K562 (cell line): Measurements from ENCODE around the gene LCNL1. TPM values are rescaled to one million over a fixed set of nuclear protein-coding genes. Genes with fewer than 3 reads are reported as not detected.

Experiments used
- ATAC-seq: fragments of 200-7000 bp; cut with Tn5 transposase; 3 replicates; pipeline ENCODE4 v1.9.1; 2020; ENCODE audit warnings: moderate library complexity
- BruUV-seq: library from RNA; stranded (reverse); fragments of 400-500 nt; replicated peaks from 2 replicates; lab custom pipeline; 2021; lab: Mats Ljungman, UMichigan
- CTCF ChIA-PET: fragments of 300-600 bp; formaldehyde crosslinking; extraction: SDS; loops from one replicate; lab custom pipeline; 2021; ENCODE audit warnings: low intra/inter-chr PET ratio; lab: Yijun Ruan, JAX
- POLR2A ChIA-PET: fragments of 300-600, 350-650 bp; sonication (Branson Sonifier 250); formaldehyde crosslinking; extraction: SDS; loops from one replicate; lab custom pipeline; 2021; ENCODE audit warnings: antibody characterized with exemption, inconsistent platforms; lab: Yijun Ruan, JAX
- DNase-seq, 4 experiments: peaks; one replicate each; pipeline versions ENCODE4 v3.0.0 to v3.0.0-alpha.2; 2011 to 2018; ENCODE audit warnings: low spot score in 3 of 4, mixed read lengths in 3 of 4; ENCODE audit errors: extremely low read depth in 1 of 4
- FAIRE-seq: peaks from 2 replicates; lab custom pipeline; 2011; peaks lifted over from hg19 to GRCh38; lab: Jason Lieb, UNC
- H2AFZ ChIP-seq: 2 replicates; pipeline ENCODE4 v1.6.0; 2011; ENCODE audit warnings: low read depth, low read length, control low read depth, inconsistent platforms
- H3K27ac ChIP-seq: fragments of 200-600 bp; 3 replicates; pipeline ENCODE4 v1.8.0; 2011; ENCODE audit warnings: low read depth, mild to moderate bottlenecking, control low read depth, inconsistent platforms, low read length, moderate library complexity, mixed read lengths; ENCODE audit errors: extremely low read depth
- H3K27me3 ChIP-seq, 2 experiments: fragments of 300-600 bp in 1 of 2; 2 replicates in 1 of 2; 3 replicates in 1 of 2; pipeline versions ENCODE4 v1.6.0 to v1.8.0; 2011; ENCODE audit warnings: inconsistent platforms in 2 of 2, low read length in 2 of 2, mild to moderate bottlenecking in 1 of 2, mixed read lengths in 1 of 2, moderate library complexity in 1 of 2; ENCODE audit not compliant: control insufficient read depth in 2 of 2, insufficient read depth in 2 of 2
- H3K36me3 ChIP-seq: fragments of 300-600 bp; 3 replicates; pipeline ENCODE4 v1.8.0; 2011; ENCODE audit warnings: mild to moderate bottlenecking, low read length, inconsistent platforms; ENCODE audit not compliant: control insufficient read depth, insufficient read depth
- H3K4me1 ChIP-seq, 2 experiments: fragments of 200-600 bp in 1 of 2; replicated peaks in 1 of 2; 2 replicates in 1 of 2; 3 replicates in 1 of 2; pipeline versions ENCODE4 v1.5.1 to v1.8.0; 2011; ENCODE audit warnings: inconsistent platforms in 2 of 2, low read length in 2 of 2, mild to moderate bottlenecking in 1 of 2, mixed read lengths in 1 of 2, moderate library complexity in 1 of 2; ENCODE audit not compliant: control insufficient read depth in 2 of 2, insufficient read depth in 2 of 2
- H3K4me2 ChIP-seq: 2 replicates; pipeline ENCODE4 v1.6.1; 2011; ENCODE audit warnings: low read length, control low read depth, inconsistent platforms, mixed read lengths; ENCODE audit not compliant: insufficient read depth
- H3K4me3 ChIP-seq: fragments of 200-600 bp; sonication (generic), shearing (Covaris generic); 2 replicates; pipeline ENCODE4 v1.5.1; 2016; ENCODE audit warnings: control low read depth, inconsistent platforms
- H3K79me2 ChIP-seq: fragments of 200-600 bp; 3 replicates; pipeline ENCODE4 v1.8.0; 2011; ENCODE audit warnings: low read length, inconsistent platforms; ENCODE audit not compliant: control insufficient read depth, insufficient read depth
- H3K9ac ChIP-seq, 2 experiments: 2 replicates each; pipeline versions ENCODE4 v1.6.0 to v1.6.1; 2011; ENCODE audit warnings: low read depth in 2 of 2, low read length in 2 of 2, control low read depth in 1 of 2, inconsistent platforms in 1 of 2, mild to moderate bottlenecking in 1 of 2, mixed read lengths in 1 of 2; ENCODE audit not compliant: insufficient read depth in 1 of 2
- H3K9me1 ChIP-seq: one replicate; pipeline ENCODE4 v1.6.0; 2011; ENCODE audit warnings: inconsistent platforms, mild to moderate bottlenecking, low read length, moderate library complexity; ENCODE audit not compliant: control insufficient read depth, insufficient read depth
- H3K9me3 ChIP-seq: replicated peaks from 2 replicates; pipeline ENCODE4 v1.5.1; 2011; ENCODE audit warnings: low read depth, low read length, inconsistent platforms; ENCODE audit not compliant: control insufficient read depth, insufficient read depth
- H4K20me1 ChIP-seq: replicated peaks from 2 replicates; pipeline ENCODE4 v1.6.1; 2011; ENCODE audit warnings: low read length, inconsistent platforms, mixed read lengths; ENCODE audit not compliant: control insufficient read depth, insufficient read depth
- CREB1 ChIP-seq, 2 experiments: sonication (generic) in 1 of 2; formaldehyde crosslinking in 1 of 2; IDR thresholded peaks; 2 replicates each; pipeline versions ENCODE4 v1.6.1 to v1.8.0; 2012 to 2022; ENCODE audit warnings: inconsistent platforms in 1 of 2, mild to moderate bottlenecking in 1 of 2, missing genetic modification reagents in 1 of 2, moderate library complexity in 1 of 2
- DPF2 ChIP-seq: fragments of 450-650 bp; IDR thresholded peaks from 2 replicates; pipeline ENCODE4 v1.6.1; 2016
- ESRRA ChIP-seq: fragments of 450-650 bp; IDR thresholded peaks from 2 replicates; pipeline ENCODE4 v1.6.1; 2014; ENCODE audit warnings: low read depth, mild to moderate bottlenecking, moderate library complexity, borderline replicate concordance
- HNRNPL ChIP-seq: fragments of 200-400 bp; formaldehyde crosslinking; IDR thresholded peaks from 2 replicates; pipeline ENCODE4 v1.6.1; 2017; ENCODE audit warnings: low read depth, mild to moderate bottlenecking, low read length
- JUND ChIP-seq, 2 experiments: IDR thresholded peaks; 2 replicates in 1 of 2; 3 replicates in 1 of 2; pipeline ENCODE4 v1.6.1; 2011; ENCODE audit warnings: borderline replicate concordance in 2 of 2, low read depth in 2 of 2, low read length in 2 of 2, improper control_type of control experiment in 1 of 2, missing biosample characterization in 1 of 2, missing genetic modification characterization in 1 of 2, missing genetic modification reagents in 1 of 2
- MAZ ChIP-seq, 2 experiments: fragments of 450-650 bp in 1 of 2; sonication (generic) in 1 of 2; formaldehyde crosslinking; IDR thresholded peaks in 1 of 2; conservative IDR thresholded peaks in 1 of 2; 2 replicates each; pipeline versions ENCODE4 v1.4.0 to v1.5.0; 2020; ENCODE audit warnings: mild to moderate bottlenecking in 1 of 2, missing genetic modification reagents in 1 of 2
- SOX6 ChIP-seq: fragments of 450-650 bp; IDR thresholded peaks from 2 replicates; pipeline ENCODE4 v1.6.1; 2014; ENCODE audit warnings: mild to moderate bottlenecking
- ZNF324 ChIP-seq: fragments of 250-450 bp; sonication (Bioruptor Pico); IDR thresholded peaks from 2 replicates; pipeline ENCODE4 v1.4.0; 2020; ENCODE audit warnings: mild to moderate bottlenecking
- WGBS: fragments of 100-300 bp; shearing (Covaris generic); methylation state at CpG from one replicate; pipeline ENCODE4 v1.1.6; 2016; ENCODE audit warnings: low coverage, mixed read lengths; ENCODE audit not compliant: insufficient coverage; ENCODE audit errors: missing lambda C conversion rate; 5-methylcytosine and 5-hydroxymethylcytosine counted together
- in situ Hi-C: fragments of 300-500 bp; cut with MboI; formaldehyde crosslinking; loops from 4 replicates; pipeline ENCODE4 v1.15.0; 2018; ENCODE audit warnings: inconsistent platforms, mixed read lengths
- intact Hi-C: fragments of 100-400 bp; cut with micrococcal nuclease; formaldehyde crosslinking; loops from 2 replicates; pipeline ENCODE4 v1.14.2; 2022
- polyA plus RNA-seq, 8 experiments: library from polyadenylated mRNA; depleted of rRNA in 4 of 8; stranded (reverse) in 5 of 8; unstranded in 3 of 8; fragments of >200 nt; fragmentation: Nextera tagmentation in 2 of 8; fragmentation: Illumina TruSeq in 1 of 8; extraction: Ambion mirVana in 2 of 8; extraction: Trizol in 1 of 8; gene quantifications; 2 replicates each; pipeline versions ENCODE4 v1.2.1 to v1.2.3, GENCODE V29; 2011 to 2014; ENCODE audit warnings: inconsistent platforms in 1 of 8, missing spikeins in 1 of 8
- total RNA-seq, 7 experiments: library from RNA; depleted of rRNA in 6 of 7; stranded (reverse); fragments of >200 nt in 6 of 7; fragmentation: Illumina TruSeq in 2 of 7; extraction: Trizol in 2 of 7; gene quantifications; 2 replicates each; pipeline versions ENCODE4 v1.2.1 to v1.2.3, GENCODE V29; 2011 to 2021; ENCODE audit warnings: low replicate concordance in 1 of 7
- TF ChIP-seq, protein P1 (sequence below): fragments of 450-650 bp; formaldehyde crosslinking; IDR thresholded peaks from 2 replicates; pipeline ENCODE4 v1.4.0; 2022; ENCODE audit warnings: mild to moderate bottlenecking, moderate library complexity
- TF ChIP-seq, protein P2 (sequence below): fragments of 200-800 bp; sonication (Bioruptor generic); IDR thresholded peaks from 2 replicates; pipeline ENCODE4 v1.6.1; 2017; ENCODE audit warnings: missing genetic modification characterization, missing compliant biosample characterization
- TF ChIP-seq, protein P3 (sequence below): IDR thresholded peaks from 2 replicates; pipeline ENCODE4 v1.6.1; 2014; ENCODE audit warnings: antibody characterized with exemption

LCNL1 gene
- total and polyA plus RNA-seq, 9 of the 15 experiments (the other 6 are each of a cell fraction or from before 2014, with no cell fraction given), result 0.04 to 0.16 (median 0.04) TPM; not detected in 4

DNA sequence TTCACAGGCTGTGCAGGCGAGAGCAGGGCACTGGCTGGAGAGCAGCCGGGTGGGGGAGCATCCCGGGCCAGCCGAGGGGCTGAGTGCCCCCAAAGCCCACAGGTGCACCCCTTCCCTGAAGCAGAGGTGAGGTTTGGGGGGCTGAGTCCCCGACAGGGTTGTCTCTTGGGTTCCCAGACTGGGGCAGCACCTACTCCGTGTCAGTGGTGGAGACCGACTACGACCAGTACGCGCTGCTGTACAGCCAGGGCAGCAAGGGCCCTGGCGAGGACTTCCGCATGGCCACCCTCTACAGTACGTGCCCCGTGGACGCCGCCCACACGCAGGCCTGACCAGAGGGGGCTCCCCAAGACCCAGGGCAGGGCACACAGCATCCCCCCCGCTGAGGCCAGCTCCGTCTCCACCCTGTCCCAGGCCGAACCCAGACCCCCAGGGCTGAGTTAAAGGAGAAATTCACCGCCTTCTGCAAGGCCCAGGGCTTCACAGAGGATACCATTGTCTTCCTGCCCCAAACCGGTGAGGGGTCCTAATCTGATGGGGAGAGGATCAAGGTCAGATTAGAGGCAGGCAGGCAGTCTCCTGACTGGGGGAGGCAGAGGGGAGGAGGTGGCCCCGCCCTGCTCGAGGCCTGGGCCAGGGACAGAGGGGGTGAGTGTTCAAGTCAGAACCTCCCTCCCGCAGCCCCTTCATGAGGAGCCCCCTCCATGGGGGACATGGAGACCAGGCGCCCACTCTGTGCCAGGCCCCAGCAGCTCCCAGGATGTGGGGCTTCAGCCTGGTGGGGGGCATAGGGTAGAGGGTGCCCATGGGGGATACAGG is 2.8 kb upstream of the LCNL1 start:
- CTCF ChIA-PET, result no interaction called here
- in situ Hi-C loops, result no loop called here
- peak overlapping the region in 1 of 2 experiments; percentile 85; a peak in 2 of 4 replicates for H3K9ac ChIP-seq

More for the DNA sequence above, 2.8 kb upstream of the LCNL1 start:
- Histone ChIP-seq H2AFZ (no peak overlapping the region), H3K9me3 (no peaks in the 10 kb centered on the region), H3K27ac (no peak overlapping the region), H3K36me3 (no peaks in the 10 kb centered on the region), H3K27me3 (no peaks in the 10 kb centered on the region), H3K4me3 (no peak overlapping the region), H4K20me1 (no peaks in the 10 kb centered on the region), H3K4me2 (no peak overlapping the region), H3K4me1 (peaks cover 9 to 93% of the 10 kb centered on the region in 2 experiments; a peak in 4 of 5 replicates), H3K9me1 (no peaks in the 10 kb centered on the region), H3K79me2 (no peaks in the 10 kb centered on the region)
- 57% methylated on average over 22 of the region's 26 CpGs for WGBS
- TF ChIP-seq ZNF324 (CRISPR knock-in tag), result no peak
- TF ChIP-seq JUND (IDR thresholded peaks at IDR 0.05; ENCODE audit: borderline replicate concordance, low read depth, low read length), result 0 out of 2 replicates have a peak, but pooled peaks have one; percentile 9
- no peak for TF ChIP-seq JUND (tag; IDR thresholded peaks at IDR 0.05; ENCODE audit: borderline replicate concordance, low read depth, low read length)
- TF ChIP-seq CREB1 (IDR thresholded peaks at IDR 0.05), result no peak
- TF ChIP-seq CREB1 (CRISPR knock-in tag; IDR thresholded peaks at IDR 0.05), result no peak
- TF ChIP-seq, protein P1, sequence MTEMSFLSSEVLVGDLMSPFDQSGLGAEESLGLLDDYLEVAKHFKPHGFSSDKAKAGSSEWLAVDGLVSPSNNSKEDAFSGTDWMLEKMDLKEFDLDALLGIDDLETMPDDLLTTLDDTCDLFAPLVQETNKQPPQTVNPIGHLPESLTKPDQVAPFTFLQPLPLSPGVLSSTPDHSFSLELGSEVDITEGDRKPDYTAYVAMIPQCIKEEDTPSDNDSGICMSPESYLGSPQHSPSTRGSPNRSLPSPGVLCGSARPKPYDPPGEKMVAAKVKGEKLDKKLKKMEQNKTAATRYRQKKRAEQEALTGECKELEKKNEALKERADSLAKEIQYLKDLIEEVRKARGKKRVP (CRISPR knock-in tag), result no peak
- TF ChIP-seq, protein P2, sequence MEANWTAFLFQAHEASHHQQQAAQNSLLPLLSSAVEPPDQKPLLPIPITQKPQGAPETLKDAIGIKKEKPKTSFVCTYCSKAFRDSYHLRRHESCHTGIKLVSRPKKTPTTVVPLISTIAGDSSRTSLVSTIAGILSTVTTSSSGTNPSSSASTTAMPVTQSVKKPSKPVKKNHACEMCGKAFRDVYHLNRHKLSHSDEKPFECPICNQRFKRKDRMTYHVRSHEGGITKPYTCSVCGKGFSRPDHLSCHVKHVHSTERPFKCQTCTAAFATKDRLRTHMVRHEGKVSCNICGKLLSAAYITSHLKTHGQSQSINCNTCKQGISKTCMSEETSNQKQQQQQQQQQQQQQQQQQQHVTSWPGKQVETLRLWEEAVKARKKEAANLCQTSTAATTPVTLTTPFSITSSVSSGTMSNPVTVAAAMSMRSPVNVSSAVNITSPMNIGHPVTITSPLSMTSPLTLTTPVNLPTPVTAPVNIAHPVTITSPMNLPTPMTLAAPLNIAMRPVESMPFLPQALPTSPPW, result peak; percentile 71
- TF ChIP-seq SOX6, result no peak
- TF ChIP-seq MAZ (CRISPR knock-in tag; conservative IDR thresholded peaks at IDR 0.05 in 1 of 2, IDR thresholded peaks at IDR 0.05 in 1 of 2), result peak in 1 of 2 experiments; percentile 61; a peak in 2 of 4 replicates
- peak; percentile 45; the same call in 1 of the 2 replicates for TF ChIP-seq ESRRA
- TF ChIP-seq, protein P3, sequence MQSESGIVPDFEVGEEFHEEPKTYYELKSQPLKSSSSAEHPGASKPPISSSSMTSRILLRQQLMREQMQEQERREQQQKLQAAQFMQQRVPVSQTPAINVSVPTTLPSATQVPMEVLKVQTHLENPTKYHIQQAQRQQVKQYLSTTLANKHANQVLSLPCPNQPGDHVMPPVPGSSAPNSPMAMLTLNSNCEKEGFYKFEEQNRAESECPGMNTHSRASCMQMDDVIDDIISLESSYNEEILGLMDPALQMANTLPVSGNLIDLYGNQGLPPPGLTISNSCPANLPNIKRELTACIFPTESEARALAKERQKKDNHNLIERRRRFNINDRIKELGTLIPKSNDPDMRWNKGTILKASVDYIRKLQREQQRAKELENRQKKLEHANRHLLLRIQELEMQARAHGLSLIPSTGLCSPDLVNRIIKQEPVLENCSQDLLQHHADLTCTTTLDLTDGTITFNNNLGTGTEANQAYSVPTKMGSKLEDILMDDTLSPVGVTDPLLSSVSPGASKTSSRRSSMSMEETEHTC, result peak; percentile 53; the same call in 1 of the 2 replicates
- TF ChIP-seq HNRNPL, result no peak
- TF ChIP-seq DPF2, result 0 out of 2 replicates have a peak, but pooled peaks have one; percentile 16
- ATAC-seq, result 0 out of 3 replicates have a peak, but pooled peaks have one; percentile 8
- peak in 1 of 4 experiments; percentile 35 for DNase-seq
- no peak for FAIRE-seq
- POLR2A ChIA-PET, result interaction anchor here (0.6 kb wide), 1 partner anchor 11 kb away, joined by 3 read pairs; no protein-coding TSS in a partner anchor
- BruUV-seq, result no TSS peak
- intact Hi-C loops, result no loop called here
